ENCODE measurements around the gene CCDC88A.

- no peak for TF ChIP-seq CTCF (IDR thresholded peaks at IDR 0.05)
- no peak for TF ChIP-seq POLR2A (IDR thresholded peaks at IDR 0.05)
These were observed 136.6 kb downstream of the CCDC88A start for GRCh38 chr2:55283083-55283482.

All from esophagus squamous epithelium (tissue), 4 donors.